GM12872 (cell line): ENCODE data around the gene OR10C1.

Experiments
- CTCF ChIP-seq: IDR thresholded peaks from 3 replicates; pipeline ENCODE4 v1.5.1; 2011; ENCODE audit warnings: low read depth, mild to moderate bottlenecking, low read length, moderate library complexity; ENCODE audit not compliant: insufficient read depth

The OR10C1 gene

GRCh38 chr6:29439006-29439405 lies at the start of gene OR10C1:
TSS of gene OR10C1 (plus strand) at chr6:29439306. CDS start at chr6:29440016, 710 bp downstream.
- TF ChIP-seq CTCF: no peak

- no peak for TF ChIP-seq CTCF
Measured at GRCh38 chr6:29395331-29395730, 43.8 kb upstream of the OR10C1 start, which contains the start of gene OR12D2. TSS of gene OR12D2 (plus strand) at chr6:29395631. CDS start at chr6:29396700, 1,069 bp downstream.

- TF ChIP-seq CTCF: no peak
Measured at GRCh38 chr6:29399525-29399924, 39.6 kb upstream of the OR10C1 start.

GRCh38 chr6:29403801-29404200 lies 35.3 kb upstream of the OR10C1 start:
- no peak for TF ChIP-seq CTCF

- TF ChIP-seq CTCF: no peak
Measured at GRCh38 chr6:29414588-29414987, 24.5 kb upstream of the OR10C1 start, which contains the start of gene OR12D1. TSS of gene OR12D1 (plus strand) at chr6:29414928.

- TF ChIP-seq CTCF: no peak
Measured at GRCh38 chr6:29419516-29419915, 19.6 kb upstream of the OR10C1 start.

- TF ChIP-seq CTCF: no peak
Measured at GRCh38 chr6:29424168-29424567, 14.9 kb upstream of the OR10C1 start.
